NT2/D1 (cell line): ENCODE data around the gene SLC7A1.

ENCODE experiments used
- DNase-seq: peaks from one replicate; pipeline ENCODE4 v3.0.0-alpha.2; 2011; ENCODE audit warnings: low read depth, low spot score
- H3K27me3 ChIP-seq: 2 replicates; pipeline ENCODE4 v1.6.0; 2011; ENCODE audit warnings: mild to moderate bottlenecking; ENCODE audit not compliant: insufficient read length, insufficient read depth
- H3K36me3 ChIP-seq: 2 replicates; pipeline ENCODE4 v1.6.1; 2011; ENCODE audit warnings: mild to moderate bottlenecking, low read length, mixed read lengths; ENCODE audit not compliant: insufficient read depth, insufficient read length
- H3K4me1 ChIP-seq: 2 replicates; pipeline ENCODE4 v1.5.1; 2011; ENCODE audit not compliant: insufficient read depth, insufficient read length
- H3K4me3 ChIP-seq: 2 replicates; pipeline ENCODE4 v1.5.1; 2011; ENCODE audit warnings: low read depth; ENCODE audit not compliant: insufficient read length
- H3K9ac ChIP-seq: 2 replicates; pipeline ENCODE4 v1.6.0; 2011; ENCODE audit warnings: low read depth; ENCODE audit not compliant: insufficient read length
- H3K9me3 ChIP-seq: 2 replicates; pipeline ENCODE4 v1.5.1; 2011; ENCODE audit warnings: mild to moderate bottlenecking, low read length; ENCODE audit not compliant: insufficient read depth
- SUZ12 ChIP-seq: IDR thresholded peaks from 2 replicates; pipeline ENCODE4 v1.6.1; 2011; ENCODE audit not compliant: insufficient read length, insufficient read depth; ENCODE audit errors: extremely low read depth
- YY1 ChIP-seq: IDR thresholded peaks from 2 replicates; pipeline ENCODE4 v1.6.1; 2011; ENCODE audit not compliant: insufficient read length, insufficient read depth
- ZNF274 ChIP-seq: IDR thresholded peaks from 2 replicates; pipeline ENCODE4 v1.6.1; 2011; ENCODE audit warnings: mild to moderate bottlenecking, low read depth, low read length

Gene SLC7A1

DNA sequence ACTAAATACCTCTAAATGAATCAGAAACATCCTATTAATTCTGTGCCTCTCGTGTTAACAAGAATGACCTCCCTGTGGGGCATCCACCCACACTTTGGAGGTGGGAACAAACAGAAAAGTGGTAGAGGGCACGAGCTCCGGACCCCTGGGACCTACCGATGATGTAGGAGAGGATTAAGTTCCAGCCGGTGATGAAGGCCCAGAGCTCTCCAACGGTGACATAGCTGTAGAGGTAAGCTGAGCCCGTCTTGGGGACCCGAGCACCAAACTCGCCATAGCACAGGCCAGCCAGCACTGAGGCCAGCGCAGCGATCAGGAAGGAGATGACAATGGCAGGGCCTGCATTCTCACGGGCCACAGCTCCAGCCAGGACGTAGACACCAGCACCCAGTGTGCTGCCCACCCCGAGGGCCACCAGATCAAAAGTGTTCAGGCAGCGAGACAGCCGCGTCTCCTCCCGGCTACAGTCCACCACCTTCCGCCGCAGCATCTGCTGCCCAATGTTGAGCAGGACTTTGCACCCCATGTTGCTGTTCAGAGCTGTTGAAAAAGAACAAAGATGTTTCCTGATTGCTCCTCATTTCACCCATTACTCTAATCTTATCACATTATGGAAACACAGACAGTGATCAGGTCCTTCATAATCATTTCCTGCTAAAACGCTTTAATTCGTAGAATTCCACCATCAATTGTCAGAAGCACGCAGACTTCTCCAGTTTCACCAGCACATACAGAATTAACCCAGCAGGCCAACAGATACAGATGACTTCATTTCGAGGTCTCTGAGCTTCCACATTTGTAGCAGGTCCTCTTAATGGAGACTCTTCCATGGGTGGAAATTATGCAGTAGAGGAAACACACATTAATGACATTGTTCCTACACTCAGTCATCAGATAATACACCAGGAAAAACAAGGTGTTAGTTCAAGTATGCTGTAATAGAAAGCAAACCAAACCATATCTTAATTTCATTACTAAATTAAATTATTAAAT, 59.5 kb downstream of the SLC7A1 start:
- no peak overlapping the region for H3K4me3 ChIP-seq
- DNase-seq, result no peak
- peaks cover 6% of the 10 kb centered on the region for H3K4me1 ChIP-seq
- TF ChIP-seq ZNF274, result no peak
- no peak for TF ChIP-seq SUZ12
- TF ChIP-seq YY1, result no peak
- H3K27me3 ChIP-seq, result no peaks in the 10 kb centered on the region
- H3K9me3 ChIP-seq, result no peaks in the 10 kb centered on the region
- peaks cover 33% of the 10 kb centered on the region for H3K36me3 ChIP-seq
- no peak overlapping the region for H3K9ac ChIP-seq

DNA sequence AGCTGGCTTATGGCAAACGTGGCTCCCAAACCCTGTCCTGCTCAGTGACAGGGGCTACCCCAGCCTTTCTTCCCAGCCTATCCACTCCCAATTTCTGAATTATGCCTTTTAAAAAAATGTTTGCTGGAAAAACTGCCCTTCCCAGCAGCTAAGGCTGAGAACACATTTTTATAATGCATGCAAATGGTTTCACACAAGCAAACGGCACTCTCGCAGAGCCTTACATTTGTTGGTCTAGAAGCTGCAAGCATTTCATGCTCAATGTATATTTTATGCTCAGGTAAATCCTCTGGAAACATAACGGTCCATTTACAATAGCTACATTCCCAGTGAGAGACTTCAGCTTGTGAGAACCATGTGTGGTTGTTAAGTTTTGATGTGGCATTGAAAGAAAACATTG, 61.4 kb downstream of the SLC7A1 start:
- H3K4me1 ChIP-seq, result peaks cover 6% of the 10 kb centered on the region
- no peaks in the 10 kb centered on the region for H3K27me3 ChIP-seq
- H3K4me3 ChIP-seq, result no peak overlapping the region
- no peak for DNase-seq
- peaks cover 51% of the 10 kb centered on the region for H3K36me3 ChIP-seq
- H3K9ac ChIP-seq, result no peak overlapping the region
- TF ChIP-seq ZNF274, result no peak
- TF ChIP-seq SUZ12, result no peak
- no peak for TF ChIP-seq YY1
- no peaks in the 10 kb centered on the region for H3K9me3 ChIP-seq

DNA sequence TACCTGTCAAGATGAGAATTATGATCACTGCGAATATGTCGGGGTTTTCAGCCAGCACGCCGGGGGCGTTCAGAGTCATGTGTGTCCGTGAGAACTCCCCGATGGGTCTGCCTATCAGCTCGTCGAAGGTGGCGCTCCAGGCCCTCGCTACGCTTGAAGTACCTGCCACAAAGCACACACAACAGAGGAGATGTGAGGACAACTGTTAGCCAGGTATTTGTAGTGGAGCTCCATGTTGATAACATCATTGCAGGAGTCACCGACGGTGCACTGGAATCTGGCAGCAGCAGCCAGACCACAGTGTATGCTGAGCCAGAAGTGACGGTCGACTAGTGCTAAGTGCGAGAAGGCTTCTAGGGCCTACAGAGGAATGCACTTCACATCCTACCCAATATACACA, 62.7 kb downstream of the SLC7A1 start:
- no peak for TF ChIP-seq ZNF274
- TF ChIP-seq SUZ12, result no peak
- no peak for TF ChIP-seq YY1
- H3K4me1 ChIP-seq, result no peaks in the 10 kb centered on the region
- H3K27me3 ChIP-seq, result no peaks in the 10 kb centered on the region
- peaks cover 64% of the 10 kb centered on the region for H3K36me3 ChIP-seq
- no peaks in the 10 kb centered on the region for H3K9me3 ChIP-seq
- no peak for DNase-seq
- no peak overlapping the region for H3K9ac ChIP-seq
- no peak overlapping the region for H3K4me3 ChIP-seq

DNA sequence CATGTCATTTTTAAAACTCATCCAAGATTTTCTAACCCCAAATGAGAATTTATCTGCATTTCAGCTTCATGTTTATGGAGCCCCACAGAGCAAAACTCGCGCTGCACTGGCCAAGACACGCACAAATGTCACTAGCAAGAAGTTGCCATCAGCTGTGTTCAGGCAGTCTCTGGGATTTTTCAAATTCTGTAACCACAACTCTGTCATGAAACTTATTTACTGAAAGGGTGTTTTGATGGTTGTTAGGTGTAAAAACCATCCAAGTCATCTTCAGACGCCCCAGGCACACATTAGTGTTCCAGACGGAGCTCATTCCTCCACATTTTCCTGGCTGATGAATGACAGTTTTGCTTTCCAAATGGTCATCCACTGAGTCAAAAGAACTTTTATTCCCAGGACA, 63.4 kb downstream of the SLC7A1 start:
- Histone ChIP-seq H3K27me3 (no peaks in the 10 kb centered on the region), H3K4me3 (no peak overlapping the region), H3K9ac (no peak overlapping the region), H3K4me1 (no peaks in the 10 kb centered on the region), H3K9me3 (no peaks in the 10 kb centered on the region), H3K36me3 (peaks cover 70% of the 10 kb centered on the region)
- no peak for DNase-seq
- no peak for TF ChIP-seq SUZ12
- TF ChIP-seq YY1, result no peak
- no peak for TF ChIP-seq ZNF274

DNA sequence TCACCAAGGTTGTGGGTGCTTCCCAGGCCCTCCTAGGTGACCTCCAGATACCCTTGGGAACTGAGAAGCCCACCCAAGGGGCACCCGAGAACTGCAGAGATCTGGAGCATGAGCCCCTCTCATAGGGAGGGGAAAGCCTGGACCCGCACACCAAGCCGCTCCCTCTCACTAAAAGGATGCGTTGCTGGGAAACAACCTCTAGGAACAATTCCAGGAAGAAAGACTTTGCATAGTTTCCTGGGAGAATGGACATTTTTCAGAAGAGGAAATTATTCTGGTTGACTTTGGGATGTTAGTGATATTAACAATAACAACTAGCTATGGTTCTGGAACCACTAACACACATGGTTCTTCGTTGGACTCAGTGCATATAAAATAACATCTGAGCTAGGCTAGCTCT, 64.6 kb downstream of the SLC7A1 start:
- TF ChIP-seq SUZ12 (no peak), ZNF274 (no peak), YY1 (no peak)
- Histone ChIP-seq H3K9me3 (no peaks in the 10 kb centered on the region), H3K36me3 (peaks cover 74% of the 10 kb centered on the region), H3K27me3 (no peaks in the 10 kb centered on the region), H3K9ac (no peak overlapping the region), H3K4me1 (no peaks in the 10 kb centered on the region), H3K4me3 (no peak overlapping the region)
- DNase-seq, result no peak

DNA sequence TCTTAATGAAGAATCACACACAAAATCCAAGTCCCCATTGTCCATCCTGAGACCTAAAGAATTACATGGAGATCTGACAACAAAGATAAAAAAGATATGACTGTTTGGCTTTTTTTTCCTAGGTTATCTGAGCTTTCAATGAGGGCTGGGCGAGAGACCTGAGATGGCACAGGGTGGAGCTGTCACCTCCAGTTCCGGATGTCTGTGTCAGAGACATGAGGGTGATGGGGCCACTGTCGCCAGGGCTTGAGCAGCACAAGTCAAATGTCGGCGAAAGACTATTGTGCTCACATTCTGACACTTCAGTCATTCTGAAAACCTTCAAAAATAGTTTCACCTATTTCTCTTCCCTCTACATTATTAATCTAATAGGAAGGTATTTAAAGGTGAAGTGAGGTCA, 65.7 kb downstream of the SLC7A1 start:
- Histone ChIP-seq H3K9me3 (no peaks in the 10 kb centered on the region), H3K9ac (no peak overlapping the region), H3K27me3 (no peaks in the 10 kb centered on the region), H3K4me1 (no peaks in the 10 kb centered on the region), H3K36me3 (peaks cover 74% of the 10 kb centered on the region), H3K4me3 (no peak overlapping the region)
- no peak for DNase-seq
- TF ChIP-seq YY1, result no peak

DNA sequence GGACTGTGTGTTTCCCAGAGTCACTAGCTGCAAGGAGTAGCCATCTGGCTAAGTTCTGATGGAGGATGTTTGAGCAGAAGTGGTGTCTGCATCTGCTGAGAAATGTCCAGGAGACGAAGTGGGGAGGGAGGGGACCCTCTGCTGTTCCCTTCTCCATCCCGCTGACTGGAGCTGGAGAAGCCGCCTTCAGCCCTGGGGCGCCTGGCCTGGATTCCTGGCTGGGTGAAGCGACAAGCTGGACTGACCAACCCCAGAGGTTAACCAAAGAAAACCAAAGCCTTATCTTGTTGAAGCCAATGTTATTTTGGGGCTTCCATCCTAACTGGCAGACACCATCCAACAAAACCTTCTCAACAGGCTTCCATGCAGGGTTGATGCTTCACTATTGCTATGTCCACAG, 67.6 kb downstream of the SLC7A1 start:
- no peaks in the 10 kb centered on the region for H3K27me3 ChIP-seq
- TF ChIP-seq SUZ12 (no peak), YY1 (no peak), ZNF274 (no peak)
- peaks cover 81% of the 10 kb centered on the region for H3K36me3 ChIP-seq
- H3K9ac ChIP-seq, result no peak overlapping the region
- H3K4me1 ChIP-seq, result no peaks in the 10 kb centered on the region
- H3K4me3 ChIP-seq, result no peak overlapping the region
- no peaks in the 10 kb centered on the region for H3K9me3 ChIP-seq
- no peak for DNase-seq
